GM21367 (cell line): ENCODE results near the gene ACP7.
"Not testable (repeated sequence)": the region's sequence is repeated elsewhere in the genome, so short reads cannot be mapped to it uniquely, and the experiment has no call there.

ENCODE experiments used
- ATAC-seq: cut with Tn5 transposase; IDR thresholded peaks from one replicate; pipeline ENCODE4 v1.9.1; 2021; ENCODE audit not compliant: unreplicated experiment

The ACP7 gene

GRCh38 chr19:39130337-39131254 is 46.4 kb downstream of the ACP7 start:
- no peak for ATAC-seq

GRCh38 chr19:39131255-39131755 is 47.1 kb downstream of the ACP7 start:
- no peak for ATAC-seq

DNA sequence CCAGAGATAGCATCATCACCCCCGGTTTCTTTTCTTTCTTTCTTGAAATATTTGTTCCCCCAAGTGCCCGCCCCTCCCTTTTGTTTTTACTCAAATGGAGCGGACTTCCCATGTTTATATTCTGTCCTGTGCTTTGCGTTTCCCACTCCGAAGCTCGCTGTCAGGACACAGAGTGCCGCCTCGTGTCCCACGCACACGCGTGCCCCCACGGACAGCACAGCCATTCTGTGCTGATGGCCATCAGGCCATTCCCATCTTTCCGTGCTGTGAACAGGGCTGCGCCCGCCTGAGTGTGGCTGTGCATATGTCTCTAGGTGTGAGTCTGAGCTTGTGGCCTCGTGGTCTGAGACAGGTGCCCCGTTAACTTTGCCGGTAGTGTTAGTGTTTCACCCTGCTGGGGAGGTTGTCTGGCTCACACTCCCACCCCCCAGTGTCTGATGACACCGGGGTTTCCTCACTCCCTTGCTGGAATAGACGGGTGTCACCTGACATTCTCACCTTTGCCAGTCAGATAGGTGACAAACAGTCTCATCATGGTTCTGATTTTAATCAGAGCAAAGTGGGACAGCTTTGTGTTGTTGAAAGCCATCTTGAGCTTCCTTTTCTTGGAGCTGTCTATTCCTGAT is 48.3 kb downstream of the ACP7 start:
- ATAC-seq, result no peak

DNA sequence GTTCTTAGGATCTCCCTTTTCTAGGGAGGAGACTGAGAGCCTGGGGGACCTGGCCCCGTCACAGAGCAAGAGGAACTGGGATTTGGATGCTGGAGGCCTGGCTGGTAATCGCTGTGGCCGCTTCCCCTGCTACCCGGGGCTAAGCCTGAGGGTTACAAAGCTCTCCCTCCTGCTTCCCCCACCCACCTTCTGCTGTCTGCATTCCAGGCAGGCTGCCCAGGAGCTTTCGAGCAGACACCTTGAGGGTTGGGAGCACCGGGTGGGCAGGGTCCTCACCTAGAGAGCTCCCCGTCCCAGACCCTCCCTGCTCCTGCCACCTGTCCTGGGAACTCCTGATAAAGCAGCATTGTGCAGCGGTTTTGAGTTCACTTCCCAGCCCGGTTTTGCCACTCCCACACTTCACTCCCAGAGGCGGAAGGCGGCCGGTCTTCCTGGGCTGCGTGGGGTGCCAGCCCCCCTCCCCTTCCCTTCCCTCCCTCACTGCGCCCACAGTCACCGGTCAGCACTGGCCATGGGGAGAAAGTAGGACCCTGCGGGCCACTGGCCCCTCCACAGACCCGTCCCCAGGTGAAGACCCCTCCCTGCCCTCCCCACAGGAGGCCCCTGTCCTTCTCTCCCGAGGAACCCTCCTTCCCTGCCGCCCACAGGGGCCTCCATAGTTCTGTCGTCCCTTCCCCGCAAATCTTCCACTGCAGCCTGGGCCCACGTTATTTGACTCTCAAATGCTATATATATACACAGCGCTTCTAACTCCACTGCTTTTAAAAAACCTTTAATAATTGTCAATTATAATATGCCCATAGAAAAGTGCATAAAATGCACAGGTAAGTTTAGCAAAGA is 49.5 kb downstream of the ACP7 start:
- no peak for ATAC-seq

GRCh38 chr19:39135701-39136100 is 51.5 kb downstream of the ACP7 start:
- no peak for ATAC-seq

GRCh38 chr19:39136225-39136940 is 52.2 kb downstream of the ACP7 start:
- ATAC-seq, result no peak

GRCh38 chr19:39137131-39137530 is 53.0 kb downstream of the ACP7 start:
- ATAC-seq, result no peak

- no peak for ATAC-seq
Measured at GRCh38 chr19:39138221-39139211, 54.3 kb downstream of the ACP7 start.

DNA sequence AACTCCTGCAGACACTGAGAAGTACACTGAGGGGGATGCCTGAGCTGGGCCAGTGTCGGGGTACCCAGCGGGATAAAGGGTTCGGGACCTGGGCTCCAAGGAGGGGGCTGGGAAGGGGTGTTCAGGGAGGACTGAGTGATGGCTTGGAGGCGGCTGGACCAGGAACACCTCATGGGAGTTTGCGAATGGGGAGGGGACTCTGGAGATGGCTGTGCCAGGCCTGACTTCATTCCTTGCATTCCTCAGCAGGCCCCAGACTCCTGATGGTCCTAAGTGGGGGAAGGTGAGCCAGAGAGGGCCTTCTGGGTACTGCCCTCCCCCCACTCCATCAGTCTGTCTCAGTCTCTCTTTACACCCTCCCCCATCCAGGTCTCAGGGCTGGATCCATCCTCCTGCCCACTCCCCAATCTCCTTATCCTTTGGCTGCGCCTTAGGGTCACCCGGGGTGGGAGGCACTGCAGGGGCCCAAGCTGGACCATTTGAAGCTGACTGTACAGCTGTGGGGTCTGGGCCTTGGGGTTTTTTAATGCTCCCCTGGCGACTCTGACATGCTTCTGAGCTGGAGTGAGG is 55.2 kb downstream of the ACP7 start:
- no peak for ATAC-seq

- ATAC-seq, result no peak
Measured at GRCh38 chr19:39139971-39140453, 55.8 kb downstream of the ACP7 start.

DNA sequence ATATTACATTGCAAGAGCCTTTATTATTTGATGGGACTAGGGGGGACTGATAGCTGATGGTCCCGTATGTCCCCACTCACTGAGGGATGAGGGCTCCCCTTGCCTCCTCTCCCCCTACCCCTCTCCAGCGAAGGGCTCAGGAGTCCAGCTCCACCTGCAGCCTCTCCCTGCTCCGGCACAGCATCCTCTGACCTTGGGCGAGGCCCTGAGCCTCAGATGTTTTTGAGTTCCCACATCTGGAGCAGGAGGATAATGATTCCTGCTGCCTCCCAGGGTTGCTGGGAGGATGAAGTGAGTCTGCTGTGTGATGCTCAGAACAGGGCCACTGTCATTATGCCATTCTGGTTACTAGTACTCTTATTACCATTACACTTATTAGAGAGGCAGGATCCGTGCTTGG is 56.4 kb downstream of the ACP7 start:
- ATAC-seq, result no peak

- no peak for ATAC-seq
Measured at GRCh38 chr19:39141929-39142328, 57.8 kb downstream of the ACP7 start.

DNA sequence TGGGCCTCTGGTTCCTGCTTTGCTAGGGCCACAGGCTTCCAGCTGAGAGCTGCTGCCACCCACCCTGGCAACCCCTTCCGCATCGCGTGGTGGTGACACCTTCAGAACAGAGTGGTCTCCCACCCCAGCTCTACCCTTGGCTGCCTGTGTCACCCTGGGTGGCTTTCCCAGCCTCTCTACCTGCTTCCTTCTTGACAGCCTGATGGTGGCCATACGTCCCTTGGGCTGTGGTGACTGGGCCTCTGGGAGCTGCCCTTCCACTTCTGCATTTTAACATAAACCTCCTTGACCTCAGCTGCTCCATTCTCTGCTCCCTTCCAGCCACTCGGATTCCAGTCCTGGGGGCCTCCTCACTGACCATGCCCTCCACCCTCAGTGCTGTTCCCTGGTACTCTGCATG is 58.5 kb downstream of the ACP7 start:
- ATAC-seq, result no peak

DNA sequence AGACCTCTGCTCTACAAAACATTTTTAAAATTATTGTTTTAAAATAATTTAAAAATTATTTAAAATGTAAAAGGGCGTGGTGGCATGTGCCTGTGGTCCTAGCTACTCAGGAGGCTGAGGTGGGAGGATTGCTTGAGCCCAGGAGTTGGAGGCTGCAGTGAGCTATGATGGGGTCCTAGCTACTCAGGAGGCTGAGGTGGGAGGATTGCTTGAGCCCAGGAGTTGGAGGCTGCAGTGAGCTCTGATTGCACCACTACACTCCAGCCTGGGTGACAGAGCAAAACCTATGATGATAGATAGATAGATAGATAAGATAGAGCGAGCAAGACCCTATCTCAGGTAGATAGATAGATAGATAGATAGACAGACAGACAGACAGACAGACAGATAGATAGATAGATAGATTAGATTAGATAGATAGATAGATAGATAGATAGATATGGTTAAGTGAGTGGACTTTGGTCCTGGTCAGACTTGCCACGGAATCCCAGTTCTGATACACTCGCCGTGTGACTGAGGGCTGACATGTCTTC is 59.7 kb downstream of the ACP7 start:
- not testable (repeated sequence) for ATAC-seq

GRCh38 chr19:39144290-39145071 is 60.3 kb downstream of the ACP7 start:
- no peak for ATAC-seq

DNA sequence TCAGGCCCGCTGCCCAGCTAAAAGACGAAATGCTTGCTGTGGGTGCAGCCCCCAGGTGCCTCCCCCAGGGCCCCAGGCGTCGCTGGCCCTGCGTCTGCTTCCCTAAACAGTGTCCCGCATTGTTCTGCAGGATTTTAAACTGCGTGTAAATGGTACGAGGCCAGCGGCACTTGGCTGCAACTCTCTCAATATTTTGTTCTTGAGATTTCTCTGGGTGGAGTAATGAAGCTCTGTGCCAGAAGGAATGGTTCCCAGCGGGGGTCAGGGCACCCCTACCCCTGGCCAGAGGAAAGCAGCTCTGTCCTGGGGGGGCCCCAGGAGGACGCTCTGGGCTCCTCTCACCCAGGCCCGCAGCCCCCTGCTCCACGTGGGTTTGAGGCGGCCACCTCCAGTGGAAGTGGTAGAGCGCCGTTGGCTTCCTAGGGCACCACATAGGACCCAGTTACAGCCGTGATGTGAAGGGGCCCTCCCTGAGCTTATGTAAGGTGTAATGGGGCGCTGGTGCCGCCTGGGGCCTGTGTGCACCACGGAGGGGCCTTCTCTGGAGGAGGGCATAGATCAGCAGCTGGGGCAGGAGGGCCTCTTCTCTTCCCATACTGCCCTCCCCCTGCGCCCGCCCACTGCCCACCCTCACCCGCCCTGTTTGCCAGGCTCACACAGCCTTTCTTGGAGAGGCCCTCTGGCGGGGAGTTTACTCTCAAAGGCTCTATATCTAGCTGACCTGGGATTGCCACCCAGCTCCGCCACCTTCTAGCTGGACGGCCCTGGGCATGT is 61.2 kb downstream of the ACP7 start:
- ATAC-seq, result no peak

DNA sequence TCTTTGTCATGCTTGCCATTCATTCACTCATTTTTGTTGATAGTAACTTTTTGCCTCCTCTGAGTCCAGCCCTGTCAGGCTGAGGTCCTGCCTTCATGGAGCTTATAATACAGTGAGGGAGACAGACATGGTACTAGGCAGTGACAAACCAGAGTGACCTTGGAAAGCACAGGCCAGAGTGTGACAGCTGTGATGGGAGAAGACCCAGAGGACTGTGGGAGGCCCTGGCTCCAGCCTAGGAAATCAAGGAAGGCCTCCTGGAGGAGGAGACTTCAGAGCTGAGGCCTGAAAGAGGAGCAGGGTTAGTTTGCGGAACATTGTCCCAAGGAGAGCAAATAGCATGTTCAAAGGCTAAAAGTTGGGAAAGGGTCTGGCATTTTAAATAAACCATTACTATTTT is 61.9 kb downstream of the ACP7 start:
- no peak for ATAC-seq
